NCI-H82 treated with DMSO at 0.1 percent for 48 hours (cell line): ENCODE data around the gene SIGLEC5.

Source experiments
- DNase-seq: peaks from one replicate; lab custom pipeline; 2025; ENCODE audit not compliant: unreplicated experiment; lab: John Stamatoyannopoulos, UW

The SIGLEC5 gene

DNA sequence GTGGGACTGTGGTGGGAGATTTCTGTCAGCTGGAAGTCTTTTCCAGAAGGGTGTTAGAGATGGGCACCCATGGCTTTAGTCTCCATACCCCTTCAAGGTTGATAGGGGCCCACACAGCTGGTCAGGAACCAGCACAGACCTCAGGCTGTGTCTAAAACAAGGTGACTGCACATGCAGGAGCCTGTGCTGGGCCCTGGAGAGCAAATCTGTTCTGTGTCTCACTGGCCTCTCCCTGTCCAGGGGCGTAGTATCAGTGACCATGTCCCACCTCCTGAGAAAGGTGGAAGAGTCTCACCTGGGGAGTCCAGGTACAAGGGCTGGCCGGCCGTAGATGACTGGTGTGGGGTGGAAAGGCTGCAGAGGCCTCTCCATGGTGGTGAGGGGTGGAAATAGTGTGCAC lies 39.8 kb downstream of the SIGLEC5 start:
- no peak for DNase-seq

- no peak for DNase-seq
Measured at GRCh38 chr19:51589511-51589910, 40.7 kb downstream of the SIGLEC5 start.

- DNase-seq = no peak
Measured at GRCh38 chr19:51587264-51588191, 42.7 kb downstream of the SIGLEC5 start.

DNA sequence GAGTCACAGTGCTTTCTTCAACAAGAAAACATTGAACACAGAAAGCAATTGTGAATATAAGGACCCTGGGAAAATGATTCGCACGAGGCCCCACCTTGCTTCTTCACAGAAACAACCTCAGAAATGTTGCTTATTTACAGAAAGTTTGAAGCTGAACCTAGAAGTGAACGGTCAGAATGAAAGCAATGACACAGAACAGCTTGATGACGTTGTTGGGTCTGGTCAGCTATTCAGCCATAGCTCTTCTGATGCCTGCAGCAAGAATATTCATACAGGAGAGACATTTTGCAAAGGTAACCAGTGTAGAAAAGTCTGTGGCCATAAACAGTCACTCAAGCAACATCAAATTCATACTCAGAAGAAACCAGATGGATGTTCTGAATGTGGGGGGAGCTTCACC lies 43.4 kb downstream of the SIGLEC5 start:
- no peak for DNase-seq

- DNase-seq = no peak
Measured at GRCh38 chr19:51586103-51586728, 44.0 kb downstream of the SIGLEC5 start.

DNA sequence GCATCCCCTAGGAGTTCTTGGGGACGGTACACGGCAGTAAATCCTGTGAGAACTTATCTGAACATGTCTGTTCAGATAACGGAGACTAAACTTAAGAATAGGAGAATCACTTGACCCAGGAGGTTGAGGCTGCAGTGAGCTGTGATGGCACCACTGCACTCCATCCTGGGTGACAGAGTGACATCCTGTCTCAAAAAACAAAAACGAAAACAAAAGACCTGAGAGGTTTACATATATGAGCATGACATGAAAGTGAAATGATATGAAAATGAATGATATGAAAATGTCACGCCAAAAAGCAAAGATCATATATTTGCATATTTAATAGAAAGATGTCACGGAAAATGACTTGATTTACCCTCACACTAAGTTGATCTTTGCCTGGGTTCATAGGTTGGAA lies 53.4 kb downstream of the SIGLEC5 start:
- DNase-seq = no peak

DNA sequence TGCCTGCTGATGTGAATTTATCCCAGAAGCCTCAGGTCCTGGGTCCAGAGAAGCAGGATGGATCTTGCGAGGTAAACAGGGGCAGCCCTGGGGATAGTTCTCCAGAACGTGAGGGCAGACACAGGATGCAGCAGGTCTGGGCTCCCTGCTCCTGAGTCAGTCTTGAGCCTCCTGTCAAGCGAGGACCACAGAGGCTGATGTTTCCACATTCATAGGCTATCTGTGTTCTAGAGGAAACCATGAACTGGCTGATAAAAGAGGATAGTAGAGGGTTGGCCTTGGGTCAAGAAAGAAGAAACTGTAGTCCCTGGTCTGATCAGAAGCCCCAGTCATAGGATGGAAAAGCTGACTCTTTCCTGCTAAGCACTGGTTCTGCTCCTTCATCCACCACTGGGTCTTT lies 56.9 kb downstream of the SIGLEC5 start:
- DNase-seq = no peak

- no peak for DNase-seq
Measured at GRCh38 chr19:51572908-51573307, 57.3 kb downstream of the SIGLEC5 start.

DNA sequence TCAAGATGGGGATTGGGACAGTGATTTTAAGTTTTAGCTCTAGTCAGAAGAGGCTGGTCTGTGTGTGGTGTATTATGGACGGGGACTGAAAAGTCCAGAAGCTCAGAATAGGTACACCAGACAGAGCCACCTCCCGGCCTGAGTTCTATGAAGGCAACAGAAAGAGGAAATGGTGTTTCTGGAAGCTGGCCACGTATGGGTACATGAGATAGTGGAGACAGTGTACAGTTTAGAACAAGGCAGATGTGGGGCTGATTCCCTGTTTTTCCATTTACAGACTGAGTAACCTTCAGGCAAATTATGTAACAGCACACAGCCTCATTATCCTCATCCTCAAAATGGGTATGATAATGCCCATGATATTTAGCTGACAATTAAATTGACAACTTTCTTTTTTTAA lies 57.8 kb downstream of the SIGLEC5 start:
- DNase-seq = no peak

- no peak for DNase-seq
Measured at GRCh38 chr19:51571599-51571998, 58.6 kb downstream of the SIGLEC5 start.

DNA sequence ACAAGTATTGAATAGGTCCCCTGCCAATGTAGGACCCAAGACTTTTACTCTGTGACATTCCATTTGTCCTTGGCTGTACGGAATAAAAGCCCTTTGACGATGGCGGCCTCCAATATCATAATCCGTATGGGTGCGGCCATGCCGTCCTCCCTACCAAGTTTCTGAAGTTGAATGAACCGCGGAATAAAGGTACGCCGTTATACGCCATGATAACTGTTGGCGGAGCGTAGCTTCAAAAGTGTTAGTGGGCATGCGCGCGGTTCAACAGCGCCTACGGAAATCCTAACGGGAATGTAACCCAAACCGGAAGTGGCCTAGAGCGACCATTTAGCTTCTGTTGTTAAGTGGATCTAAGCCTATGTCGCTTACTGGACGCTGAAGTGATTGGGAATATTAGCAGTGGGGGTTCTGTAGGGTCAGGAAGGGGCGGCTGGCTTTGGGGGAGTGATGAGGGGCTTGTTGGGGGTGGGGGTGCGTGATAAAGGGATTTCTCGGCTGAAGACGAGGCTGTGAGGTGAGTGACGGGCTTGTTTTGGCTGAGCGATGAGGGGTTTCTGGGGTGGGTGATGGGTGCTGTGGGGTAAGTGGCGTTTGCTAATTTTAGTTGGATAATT lies 59.1 kb downstream of the SIGLEC5 start, which contains the start of gene ZNF175:
Gene ZNF175, plus strand, starts transcription at position 322 of the 614 bp plus-strand sequence. CDS start 2,047 bp downstream, outside the sequence.
- DNase-seq = peak; percentile 90

GRCh38 chr19:51568456-51568855 lies 61.7 kb downstream of the SIGLEC5 start:
- no peak for DNase-seq

GRCh38 chr19:51567583-51567982 lies 62.6 kb downstream of the SIGLEC5 start:
- no peak for DNase-seq

DNA sequence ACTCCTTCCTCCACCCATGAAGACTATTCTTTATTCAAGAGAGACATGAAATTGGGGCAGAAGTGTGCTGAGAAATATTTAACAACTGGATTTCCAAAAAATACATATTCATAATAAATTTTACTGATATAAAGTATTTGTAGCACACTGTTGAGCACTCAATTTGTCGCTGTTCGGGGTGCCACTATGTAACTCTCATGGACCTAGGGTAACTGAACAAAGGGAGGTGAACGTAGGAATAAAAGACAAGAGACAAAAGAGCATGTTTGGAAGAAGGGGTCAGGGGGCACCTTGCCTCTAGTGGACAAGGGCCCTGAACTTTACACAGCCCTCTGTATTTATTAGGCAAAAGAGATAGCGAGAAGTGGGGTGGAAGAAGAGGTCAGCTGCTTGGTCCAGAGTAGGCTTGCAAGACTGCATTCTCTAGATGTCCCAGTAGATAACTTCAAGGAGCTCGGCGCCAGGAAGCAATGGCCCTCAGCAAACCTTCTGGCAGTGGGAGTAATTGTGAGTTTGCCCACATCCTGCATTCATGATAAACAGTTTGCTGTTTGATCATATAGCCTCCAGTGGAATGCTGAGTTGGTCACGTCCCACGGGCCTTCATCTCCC lies 63.6 kb downstream of the SIGLEC5 start:
- no peak for DNase-seq

DNA sequence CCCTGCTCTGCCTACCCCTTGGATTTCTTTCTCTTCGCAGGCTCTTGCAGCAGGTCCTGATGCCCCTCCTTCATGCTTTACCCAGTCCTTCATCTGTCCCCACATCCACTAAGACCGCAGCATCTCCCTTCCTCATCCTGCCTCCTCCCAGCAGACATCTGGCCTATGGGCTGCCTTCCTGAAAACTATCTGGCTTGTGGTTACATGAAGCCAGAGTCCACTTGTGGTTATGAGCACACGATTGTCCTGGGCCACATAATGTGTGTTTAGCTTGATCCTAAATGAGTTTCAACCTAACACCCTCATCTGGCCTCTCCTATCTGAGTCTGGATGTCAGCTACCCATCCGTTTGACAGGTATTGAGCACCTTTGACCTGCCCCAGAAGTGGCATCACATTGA lies 64.6 kb downstream of the SIGLEC5 start:
- no peak for DNase-seq

- DNase-seq = no peak
Measured at GRCh38 chr19:51564791-51565190, 65.4 kb downstream of the SIGLEC5 start.
